ENCODE results near the gene PEF1.
A peak's percentile ranks its signal among the peaks of the same experiment; 100 is the strongest.

Gene PEF1

GRCh38 chr1:31660871-31661455 lies 16.3 kb upstream of the PEF1 start:
- H3K36me3 ChIP-seq, result peaks cover 4 to 81% (median 21%) of the 10 kb centered on the region in 3 donors
- intact Hi-C loops (cut with DNase I; ENCODE audit: low total_unique reads), result loop anchor here (5.0 to 10.0 kb wide), 3 partner anchors 46 to 414 kb away; partner anchors contain the start of gene TMEM39B
- H3K4me3 ChIP-seq, result no peak overlapping the region
- no peaks in the 10 kb centered on the region for H3K27me3 ChIP-seq
- no peak for TF ChIP-seq CTCF (IDR thresholded peaks at IDR 0.05)
- H3K27ac ChIP-seq, result peak overlapping the region; percentile 25 to 42
- no peak for DNase-seq
- H3K4me1 ChIP-seq, result peaks cover 0 to 18% (median 12%) of the 10 kb centered on the region in 4 donors
- H3K9me3 ChIP-seq, result no peaks in the 10 kb centered on the region

DNA sequence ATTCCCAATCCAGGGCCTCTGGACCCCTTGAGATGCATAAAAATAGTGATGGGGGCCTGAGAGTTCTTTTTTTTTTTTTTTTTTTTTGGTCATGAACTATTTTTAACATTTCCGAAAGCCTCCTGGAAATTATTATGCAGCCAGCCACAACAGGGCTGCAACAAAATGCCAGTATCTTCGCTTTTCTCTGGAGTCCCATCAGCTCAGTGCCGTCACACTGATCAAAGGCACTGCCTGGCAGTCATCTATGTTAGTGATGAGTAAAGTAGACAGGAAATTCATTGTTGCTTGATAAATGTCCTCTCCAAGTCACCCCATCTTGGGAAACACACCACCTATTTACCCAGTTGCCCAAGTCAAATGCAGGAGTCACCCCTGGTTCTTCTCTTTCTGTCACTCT lies 15.2 kb upstream of the PEF1 start:
- DNase-seq, result no peak
- Histone ChIP-seq H3K4me3 (no peak overlapping the region), H3K4me1 (peaks cover 0 to 18% (median 12%) of the 10 kb centered on the region in 4 donors), H3K27me3 (no peaks in the 10 kb centered on the region), H3K36me3 (peaks cover 4 to 81% (median 21%) of the 10 kb centered on the region in 3 donors), H3K9me3 (no peaks in the 10 kb centered on the region), H3K27ac (peak overlapping the region; percentile 41 to 42)
- intact Hi-C loops (cut with DNase I; ENCODE audit: low total_unique reads), result loop anchor here (5.0 to 10.0 kb wide), 3 partner anchors 47 to 415 kb away; partner anchors contain the start of gene TMEM39B
- TF ChIP-seq CTCF (IDR thresholded peaks at IDR 0.05), result no peak

DNA sequence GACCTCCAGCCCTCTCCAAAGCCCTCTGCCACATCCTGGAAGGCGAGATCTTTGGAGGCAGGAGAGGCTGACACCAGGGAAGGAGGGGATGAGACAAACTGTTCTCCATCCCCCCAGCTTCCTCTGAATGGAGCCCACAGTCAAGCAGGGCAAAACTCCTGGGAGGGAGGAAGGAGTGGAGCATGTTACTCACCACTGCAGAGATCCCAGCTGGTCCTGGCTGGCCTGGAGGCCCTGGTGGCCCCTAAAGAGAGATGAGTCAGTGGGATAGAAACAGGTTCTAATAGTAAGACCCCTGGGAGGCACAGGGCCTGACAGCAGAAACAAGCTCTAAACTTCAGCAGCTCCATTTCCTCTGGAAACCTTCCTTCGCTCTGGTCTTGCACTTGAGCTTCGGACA lies 14.0 kb upstream of the PEF1 start:
- Histone ChIP-seq H3K27me3 (no peaks in the 10 kb centered on the region), H3K27ac (peak overlapping the region in 1 of 2 donors; percentile 2), H3K4me1 (peaks cover 0 to 18% (median 12%) of the 10 kb centered on the region in 4 donors), H3K36me3 (peaks cover 4 to 88% (median 30%) of the 10 kb centered on the region in 3 donors), H3K4me3 (no peak overlapping the region), H3K9me3 (no peaks in the 10 kb centered on the region)
- DNase-seq, result no peak
- intact Hi-C loops (cut with DNase I; ENCODE audit: low total_unique reads), result no loop called here
- TF ChIP-seq CTCF (IDR thresholded peaks at IDR 0.05), result no peak

DNA sequence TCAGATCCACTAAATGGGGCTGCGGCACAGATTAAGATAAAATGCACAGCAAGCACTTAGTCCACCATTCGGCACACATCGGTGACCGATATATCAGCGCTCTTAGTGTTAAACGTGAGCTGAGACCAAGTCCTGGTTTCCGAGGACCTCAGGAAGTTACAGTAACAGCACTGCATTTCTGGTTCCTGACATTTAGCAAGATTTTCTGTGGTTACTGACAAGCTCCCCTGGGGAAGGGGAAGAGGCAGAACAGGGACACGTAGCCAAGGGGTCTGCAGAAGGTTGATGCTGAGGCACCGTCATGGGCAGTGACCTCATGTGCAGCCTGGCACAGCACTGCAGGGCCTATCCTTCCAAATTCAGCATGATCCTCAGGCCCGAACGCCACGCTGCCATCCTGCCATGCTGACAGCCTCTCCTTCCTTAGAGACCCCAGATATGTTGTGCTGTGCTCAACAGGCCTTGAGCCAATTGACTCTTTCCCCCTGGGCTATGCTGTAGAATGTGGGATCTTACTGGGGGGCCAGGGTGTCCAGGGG lies 13.4 kb upstream of the PEF1 start:
- no peak for DNase-seq
- Histone ChIP-seq H3K4me1 (peaks cover 0 to 18% (median 12%) of the 10 kb centered on the region in 4 donors), H3K36me3 (peaks cover 4 to 95% (median 36%) of the 10 kb centered on the region in 3 donors), H3K27me3 (no peaks in the 10 kb centered on the region), H3K9me3 (no peaks in the 10 kb centered on the region), H3K27ac (no peak overlapping the region), H3K4me3 (no peak overlapping the region)
- intact Hi-C loops (cut with DNase I; ENCODE audit: low total_unique reads), result no loop called here
- TF ChIP-seq CTCF (IDR thresholded peaks at IDR 0.05), result no peak

- Histone ChIP-seq H3K27me3 (no peaks in the 10 kb centered on the region), H3K4me3 (no peak overlapping the region), H3K9me3 (no peaks in the 10 kb centered on the region), H3K36me3 (peaks cover 8 to 96% (median 43%) of the 10 kb centered on the region in 3 donors), H3K4me1 (peaks cover 0 to 18% (median 12%) of the 10 kb centered on the region in 4 donors), H3K27ac (no peak overlapping the region)
- intact Hi-C loops (cut with DNase I; ENCODE audit: low total_unique reads), result no loop called here
- no peak for TF ChIP-seq CTCF (IDR thresholded peaks at IDR 0.05)
- DNase-seq, result no peak
These were observed 12.5 kb upstream of the PEF1 start for GRCh38 chr1:31657020-31657804.
